Measurements from ENCODE around the gene METRN. TPM values are rescaled to one million over a fixed set of nuclear protein-coding genes. Genes with fewer than 3 reads are reported as not detected.

METRN gene
- total RNA-seq, 1 donor from 2014 or later = 32.2 TPM

GRCh38 chr16:708019-708418 is 6.9 kb upstream of the METRN start:
- H3K27me3 ChIP-seq = peaks cover 23% of the 10 kb centered on the region
- TF ChIP-seq CTCF (IDR thresholded peaks at IDR 0.05) = no peak
- no peak for TF ChIP-seq POLR2AphosphoS5 (IDR thresholded peaks at IDR 0.05; ENCODE audit: insufficient read depth in 1 of 2, low read depth in 1 of 2)
- no peak for TF ChIP-seq POLR2A (IDR thresholded peaks at IDR 0.05)
- H3K27ac ChIP-seq = no peak overlapping the region
- H3K36me3 ChIP-seq = no peaks in the 10 kb centered on the region
- DNase-seq (ENCODE audit: extremely low spot score in 2 of 2) = no peak
- intact Hi-C loops (cut with DNase I) = no loop called here
- H3K4me3 ChIP-seq = no peak overlapping the region
- H3K9me3 ChIP-seq = no peaks in the 10 kb centered on the region
- peaks cover 11% of the 10 kb centered on the region for H3K4me1 ChIP-seq

DNA sequence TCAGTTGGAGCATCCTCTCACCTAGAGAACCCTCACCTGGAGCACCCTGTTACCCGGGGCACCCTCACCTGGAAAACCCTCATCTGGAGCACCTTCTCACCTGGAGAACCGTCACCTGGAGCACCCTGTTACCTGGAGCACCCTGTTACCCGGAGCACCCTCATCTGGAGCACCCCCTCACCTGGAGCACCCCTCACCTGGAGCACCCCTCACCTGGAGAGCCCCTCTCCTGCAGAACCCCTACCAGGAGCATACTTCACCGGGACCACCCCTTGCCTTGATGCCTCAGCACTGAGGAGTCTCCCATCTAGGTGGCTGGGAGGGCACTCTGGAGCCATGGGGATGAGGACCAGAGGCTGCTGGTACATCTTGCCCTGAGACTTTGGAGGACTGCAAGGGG is 6.0 kb upstream of the METRN start:
- H3K9me3 ChIP-seq = no peaks in the 10 kb centered on the region
- H3K27me3 ChIP-seq = peaks cover 20% of the 10 kb centered on the region
- peaks cover 11% of the 10 kb centered on the region for H3K4me1 ChIP-seq
- H3K27ac ChIP-seq = no peak overlapping the region
- no peak for DNase-seq (ENCODE audit: extremely low spot score in 2 of 2)
- no peak overlapping the region for H3K4me3 ChIP-seq
- no peaks in the 10 kb centered on the region for H3K36me3 ChIP-seq
- TF ChIP-seq POLR2A (IDR thresholded peaks at IDR 0.05) = no peak
- TF ChIP-seq CTCF (IDR thresholded peaks at IDR 0.05) = no peak
- TF ChIP-seq POLR2AphosphoS5 (IDR thresholded peaks at IDR 0.05; ENCODE audit: insufficient read depth in 1 of 2, low read depth in 1 of 2) = no peak
- intact Hi-C loops (cut with DNase I) = no loop called here

DNA sequence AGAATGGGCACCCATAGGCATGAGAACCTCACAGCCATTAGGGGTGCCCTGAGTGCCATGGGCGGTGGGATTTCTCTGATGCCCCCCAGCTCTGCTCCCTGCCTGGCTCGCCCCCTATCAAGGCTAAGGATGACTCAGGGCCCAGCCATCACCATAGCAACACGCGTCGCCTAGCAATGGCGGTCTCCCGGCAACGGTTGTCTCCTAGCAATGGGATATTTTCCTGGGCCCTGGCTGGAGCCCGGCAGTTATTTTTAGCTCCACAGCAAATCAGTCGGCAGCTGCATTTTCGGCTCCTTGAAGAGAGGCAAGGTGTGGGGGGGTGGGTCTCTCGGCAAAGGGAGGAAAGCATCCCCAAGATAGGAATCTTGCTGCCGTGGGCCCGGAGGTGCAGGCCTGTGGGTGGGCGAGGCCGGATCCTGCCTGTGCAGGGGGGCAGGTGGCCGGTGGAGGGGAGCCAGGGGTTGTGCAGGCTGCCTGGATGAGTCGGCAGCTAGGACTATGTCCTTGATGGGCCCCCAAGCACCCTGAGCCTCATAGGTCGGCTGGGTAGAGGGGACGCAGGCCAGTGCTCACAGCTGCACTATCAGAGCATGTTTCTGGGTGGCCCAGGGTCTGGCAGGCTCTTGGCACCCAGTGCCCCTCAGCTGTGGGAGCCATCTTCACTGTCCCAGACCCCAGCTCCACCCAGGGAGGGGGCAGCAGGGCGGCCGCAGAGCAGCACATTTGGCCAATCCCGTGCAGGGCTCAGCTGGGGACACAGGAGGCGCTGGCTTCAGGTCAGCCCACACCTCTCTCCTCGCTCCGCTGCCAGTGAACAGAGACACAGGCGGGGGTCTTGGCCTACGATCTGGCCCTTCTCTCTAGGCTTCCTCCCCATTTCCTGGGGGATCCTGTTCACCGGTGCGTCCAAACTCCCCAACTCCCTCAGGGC is 5.1 kb upstream of the METRN start:
- Histone ChIP-seq H3K4me3 (no peak overlapping the region), H3K4me1 (peaks cover 18% of the 10 kb centered on the region), H3K27ac (no peak overlapping the region), H3K27me3 (peaks cover 13% of the 10 kb centered on the region), H3K9me3 (no peaks in the 10 kb centered on the region), H3K36me3 (no peaks in the 10 kb centered on the region)
- no peak for DNase-seq (ENCODE audit: extremely low spot score in 2 of 2)
- intact Hi-C loops (cut with DNase I) = loop anchor here (10.0 kb wide), 1 partner anchor 345 kb away; no protein-coding TSS in a partner anchor
- TF ChIP-seq CTCF (IDR thresholded peaks at IDR 0.05) (no peak), POLR2A (IDR thresholded peaks at IDR 0.05) (no peak), POLR2AphosphoS5 (IDR thresholded peaks at IDR 0.05; ENCODE audit: insufficient read depth in 1 of 2, low read depth in 1 of 2) (no peak)

DNA sequence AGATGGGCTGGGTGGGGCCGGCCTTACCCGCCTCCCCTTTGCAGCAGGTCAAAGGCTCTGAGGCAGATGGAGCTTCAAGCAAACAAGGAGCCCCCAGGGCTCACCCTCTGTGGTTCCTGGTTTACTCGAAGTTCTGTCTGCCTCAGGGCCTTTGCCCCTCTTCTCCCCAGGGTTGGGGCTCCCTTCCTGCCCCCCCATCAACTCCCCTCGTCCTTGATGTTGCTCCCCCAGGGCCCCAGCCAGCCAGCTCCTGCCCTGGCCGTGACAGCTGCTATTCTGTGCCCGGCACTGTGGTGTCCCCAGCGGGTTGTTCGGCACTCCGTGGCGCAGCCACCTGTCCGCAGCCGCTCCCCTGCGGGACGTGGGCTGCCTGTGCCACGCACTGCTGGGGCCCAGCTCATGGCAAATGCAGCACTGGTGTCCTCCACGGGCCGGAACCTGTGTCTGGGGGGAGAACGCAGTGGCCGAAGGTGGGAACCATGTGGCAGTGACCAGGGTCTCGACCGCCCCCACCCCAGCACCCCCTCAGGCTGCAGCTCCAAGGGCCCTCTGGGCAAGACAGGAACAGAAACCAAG is 4.3 kb upstream of the METRN start:
- Histone ChIP-seq H3K27me3 (peaks cover 9% of the 10 kb centered on the region), H3K27ac (no peak overlapping the region), H3K4me1 (peaks cover 18% of the 10 kb centered on the region), H3K36me3 (no peaks in the 10 kb centered on the region), H3K9me3 (no peaks in the 10 kb centered on the region), H3K4me3 (no peak overlapping the region)
- TF ChIP-seq POLR2A (IDR thresholded peaks at IDR 0.05) (no peak), CTCF (IDR thresholded peaks at IDR 0.05) (no peak), POLR2AphosphoS5 (IDR thresholded peaks at IDR 0.05; ENCODE audit: insufficient read depth in 1 of 2, low read depth in 1 of 2) (no peak)
- no peak for DNase-seq (ENCODE audit: extremely low spot score in 2 of 2)
- intact Hi-C loops (cut with DNase I) = loop anchor here (10.0 kb wide), 1 partner anchor 344 kb away; no protein-coding TSS in a partner anchor

Measured in vagina (tissue), 2 donors.